HuH-7.5 (cell line): ENCODE data around the gene NRG2.

Experiments used
- DNase-seq: peaks from one replicate; pipeline ENCODE4 v3.0.0; 2011; ENCODE audit warnings: low spot score

NRG2 gene

GRCh38 chr5:139967353-139967752, 75.7 kb downstream of the NRG2 start:
- no peak for DNase-seq

- no peak for DNase-seq
Observed at GRCh38 chr5:139966856-139967255, 76.2 kb downstream of the NRG2 start.

- DNase-seq, result no peak
Observed at GRCh38 chr5:139964994-139965565, 78.0 kb downstream of the NRG2 start.

GRCh38 chr5:139964266-139964993, 78.7 kb downstream of the NRG2 start:
- no peak for DNase-seq

GRCh38 chr5:139962445-139962844, 80.7 kb downstream of the NRG2 start:
- DNase-seq, result no peak

GRCh38 chr5:139961435-139962157, 81.5 kb downstream of the NRG2 start:
- DNase-seq, result no peak

GRCh38 chr5:139960723-139961383, 82.2 kb downstream of the NRG2 start:
- DNase-seq, result no peak

GRCh38 chr5:139958432-139959148, 84.5 kb downstream of the NRG2 start:
- DNase-seq, result no peak

GRCh38 chr5:139956342-139956741, 86.8 kb downstream of the NRG2 start:
- no peak for DNase-seq

- no peak for DNase-seq
Observed at GRCh38 chr5:139955616-139956273, 87.4 kb downstream of the NRG2 start.

- no peak for DNase-seq
Observed at GRCh38 chr5:139955053-139955605, 88.0 kb downstream of the NRG2 start.

- DNase-seq, result no peak
Observed at GRCh38 chr5:139954462-139954861, 88.6 kb downstream of the NRG2 start.

- DNase-seq, result no peak
Observed at GRCh38 chr5:139954022-139954421, 89.1 kb downstream of the NRG2 start.

- DNase-seq, result no peak
Observed at GRCh38 chr5:139952574-139952973, 90.5 kb downstream of the NRG2 start.

GRCh38 chr5:139951983-139952382, 91.1 kb downstream of the NRG2 start:
- DNase-seq, result no peak

GRCh38 chr5:139951296-139951924, 91.7 kb downstream of the NRG2 start:
- no peak for DNase-seq

GRCh38 chr5:139950436-139950835, 92.7 kb downstream of the NRG2 start:
- no peak for DNase-seq

- DNase-seq, result no peak
Observed at GRCh38 chr5:139949710-139950109, 93.4 kb downstream of the NRG2 start.

GRCh38 chr5:139947727-139948126, 95.4 kb downstream of the NRG2 start:
- no peak for DNase-seq

GRCh38 chr5:139946440-139946839, 96.7 kb downstream of the NRG2 start:
- DNase-seq, result no peak

GRCh38 chr5:139946006-139946405, 97.1 kb downstream of the NRG2 start:
- no peak for DNase-seq
